K562 (cell line): Measurements from ENCODE around the gene PBRM1. TPM values are rescaled to one million over a fixed set of nuclear protein-coding genes. Genes with fewer than 3 reads are reported as not detected.

Experiments
- BACH1 ChIP-seq: fragments of 200-800 bp; sonication (Bioruptor generic); IDR thresholded peaks from 2 replicates; pipeline ENCODE4 v1.6.1; 2016; ENCODE audit warnings: missing genetic modification characterization, missing compliant biosample characterization
- C11orf30 ChIP-seq: fragments of 450-650 bp; IDR thresholded peaks from 2 replicates; pipeline ENCODE4 v1.6.1; 2016; ENCODE audit warnings: low read depth, mild to moderate bottlenecking
- CHD1 ChIP-seq: fragments of 200-600 bp; sonication (generic); IDR thresholded peaks from one replicate; pipeline ENCODE4 v1.6.1; 2012; ENCODE audit warnings: mild to moderate bottlenecking, moderate library complexity, low read length, inconsistent platforms
- GTF2E2 ChIP-seq: fragments of 200-800 bp; sonication (Bioruptor generic); IDR thresholded peaks from 2 replicates; pipeline ENCODE4 v1.6.1; 2016; ENCODE audit warnings: missing genetic modification characterization, missing compliant biosample characterization
- MEIS2 ChIP-seq: fragments of 450-650 bp; IDR thresholded peaks from 2 replicates; pipeline ENCODE4 v1.6.1; 2014; ENCODE audit warnings: mild to moderate bottlenecking; ENCODE audit not compliant: partially characterized antibody
- NR2F6 ChIP-seq: fragments of 450-650 bp; formaldehyde crosslinking; IDR thresholded peaks from 2 replicates; pipeline ENCODE4 v1.4.0; 2020; ENCODE audit warnings: mild to moderate bottlenecking
- PML ChIP-seq: IDR thresholded peaks from 2 replicates; pipeline ENCODE4 v1.6.1; 2012; ENCODE audit warnings: low read length, inconsistent platforms
- PRPF4 ChIP-seq: fragments of 200-400 bp; formaldehyde crosslinking; IDR thresholded peaks from one replicate; pipeline ENCODE4 v1.6.1; 2017; ENCODE audit warnings: low read length, low read depth, mild to moderate bottlenecking; ENCODE audit not compliant: insufficient read depth, poor library complexity, severe bottlenecking
- SOX6 ChIP-seq: fragments of 450-650 bp; IDR thresholded peaks from 2 replicates; pipeline ENCODE4 v1.6.1; 2014; ENCODE audit warnings: mild to moderate bottlenecking
- SP1 ChIP-seq: sonication (generic); formaldehyde crosslinking; IDR thresholded peaks from 2 replicates; pipeline ENCODE4 v1.8.1; 2022; ENCODE audit warnings: mild to moderate bottlenecking, missing genetic modification reagents
- ZC3H11A ChIP-seq: IDR thresholded peaks from 2 replicates; pipeline ENCODE4 v1.6.1; 2012; ENCODE audit warnings: low read depth, low read length, improper control_type of control experiment
- ZNF165 ChIP-seq: fragments of 250-450 bp; sonication (Bioruptor Pico); IDR thresholded peaks from 2 replicates; pipeline ENCODE4 v1.4.0; 2020; ENCODE audit warnings: borderline replicate concordance
- ZNF24 ChIP-seq: fragments of 450-650 bp; IDR thresholded peaks from 2 replicates; pipeline ENCODE4 v1.6.1; 2016
- ZNF347 ChIP-seq: fragments of 450-650 bp; formaldehyde crosslinking; IDR thresholded peaks from 2 replicates; pipeline ENCODE4 v1.4.0; 2020; ENCODE audit warnings: low read depth, mild to moderate bottlenecking, moderate library complexity
- ZNF449 ChIP-seq: fragments of 250-450 bp; sonication (Bioruptor Pico); IDR thresholded peaks from 2 replicates; pipeline ENCODE4 v1.8.0; 2022; ENCODE audit warnings: moderate library complexity, mild to moderate bottlenecking, inconsistent platforms
- ZNF707 ChIP-seq: fragments of 250-450 bp; sonication (Bioruptor Pico); conservative IDR thresholded peaks from 2 replicates; pipeline ENCODE4 v1.8.0; 2022; ENCODE audit warnings: inconsistent platforms, mild to moderate bottlenecking, moderate library complexity
- polyA plus RNA-seq, 8 experiments: library from polyadenylated mRNA; depleted of rRNA in 4 of 8; stranded (reverse) in 5 of 8; unstranded in 3 of 8; fragments of >200 nt; fragmentation: Nextera tagmentation in 2 of 8; fragmentation: Illumina TruSeq in 1 of 8; extraction: Ambion mirVana in 2 of 8; extraction: Trizol in 1 of 8; gene quantifications; 2 replicates each; pipeline versions ENCODE4 v1.2.1 to v1.2.3, GENCODE V29; 2011 to 2014; ENCODE audit warnings: inconsistent platforms in 1 of 8, missing spikeins in 1 of 8
- total RNA-seq, 7 experiments: library from RNA; depleted of rRNA in 6 of 7; stranded (reverse); fragments of >200 nt in 6 of 7; fragmentation: Illumina TruSeq in 2 of 7; extraction: Trizol in 2 of 7; gene quantifications; 2 replicates each; pipeline versions ENCODE4 v1.2.1 to v1.2.3, GENCODE V29; 2011 to 2021; ENCODE audit warnings: low replicate concordance in 1 of 7
- TF ChIP-seq, protein P1 (sequence below): fragments of 450-650 bp; IDR thresholded peaks from 2 replicates; pipeline ENCODE4 v1.6.1; 2018; ENCODE audit not compliant: partially characterized antibody
- TF ChIP-seq, protein P2 (sequence below): fragments of 250-450 bp; sonication (Bioruptor Pico); IDR thresholded peaks from 2 replicates; pipeline ENCODE4 v1.4.0; 2020
- TF ChIP-seq, protein P3 (sequence below), 2 experiments: IDR thresholded peaks; 2 replicates each; pipeline ENCODE4 v1.6.1; 2012; ENCODE audit warnings: improper control_type of control experiment in 2 of 2, low read depth in 2 of 2, low read length in 2 of 2, borderline replicate concordance in 1 of 2

PBRM1 gene
- total and polyA plus RNA-seq, 9 of the 15 experiments (the other 6 are each of a cell fraction or from before 2014, with no cell fraction given), result 3.9 to 31.8 (median 19.0) TPM

DNA sequence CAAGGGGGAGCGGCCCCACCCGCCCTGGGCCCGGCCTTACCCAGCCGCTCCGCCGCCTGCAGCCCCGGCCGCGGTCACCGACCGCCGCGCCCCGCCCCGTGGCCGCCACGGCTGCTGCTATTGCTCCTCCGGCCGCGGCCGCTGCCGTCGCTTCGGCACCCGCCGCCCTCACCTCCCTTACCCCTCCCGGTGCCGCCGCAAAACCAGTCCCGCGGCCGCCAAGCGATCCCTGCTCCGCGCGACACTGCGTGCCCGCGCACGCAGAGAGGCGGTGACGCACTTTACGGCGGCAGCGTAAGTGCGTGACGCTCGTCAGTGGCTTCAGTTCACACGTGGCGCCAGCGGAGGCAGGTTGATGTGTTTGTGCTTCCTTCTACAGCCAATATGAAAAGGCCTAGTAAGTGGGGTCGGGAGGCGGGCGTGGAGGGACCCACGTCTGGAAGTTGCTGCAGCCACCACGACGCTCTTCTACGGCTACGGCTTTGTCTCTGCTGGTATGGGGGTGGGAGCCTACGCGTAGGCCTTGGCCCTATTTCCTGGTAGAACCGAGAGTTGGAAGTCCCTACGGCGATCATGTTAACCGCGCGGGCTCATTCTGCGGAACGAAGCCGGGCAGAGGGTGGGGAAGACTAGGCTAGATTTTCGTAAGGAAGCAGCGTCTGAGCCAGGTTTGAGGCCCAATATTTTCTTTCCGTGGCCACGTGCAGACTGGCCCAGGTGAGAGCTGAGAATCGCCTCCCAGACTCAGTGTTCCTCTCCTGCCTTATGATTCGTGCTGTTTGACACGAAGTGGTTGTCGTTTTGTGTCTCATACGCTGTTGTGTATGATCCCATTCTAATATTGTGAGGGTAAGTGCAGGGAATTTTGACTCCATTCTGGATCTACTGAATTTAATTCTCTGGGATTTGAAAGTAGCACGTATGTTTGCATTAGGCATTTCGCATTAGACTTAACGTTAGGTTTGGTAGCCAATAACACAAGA lies at the start of gene PBRM1, which contains the start of gene GNL3 (continued):
- TF ChIP-seq ZNF707 (CRISPR knock-in tag) (no peak), ZNF165 (no peak), GTF2E2 (tag) (peak; percentile 79; the same call in 1 of the 2 replicates), SOX6 (no peak), ZNF347 (no peak), PML (peak; percentile 42; the same call in 1 of the 2 replicates), PRPF4 (no peak), ZC3H11A (no peak), MEIS2 (no peak), NR2F6 (no peak), SP1 (CRISPR knock-in tag) (peak; percentile 50; the same call in 1 of the 2 replicates), ZNF24 (no peak), CHD1 (peak; percentile 28), C11orf30 (0 out of 2 replicates have a peak, but pooled peaks have one; percentile 27), ZNF449 (no peak), BACH1 (tag) (no peak)
- TF ChIP-seq, protein P1, sequence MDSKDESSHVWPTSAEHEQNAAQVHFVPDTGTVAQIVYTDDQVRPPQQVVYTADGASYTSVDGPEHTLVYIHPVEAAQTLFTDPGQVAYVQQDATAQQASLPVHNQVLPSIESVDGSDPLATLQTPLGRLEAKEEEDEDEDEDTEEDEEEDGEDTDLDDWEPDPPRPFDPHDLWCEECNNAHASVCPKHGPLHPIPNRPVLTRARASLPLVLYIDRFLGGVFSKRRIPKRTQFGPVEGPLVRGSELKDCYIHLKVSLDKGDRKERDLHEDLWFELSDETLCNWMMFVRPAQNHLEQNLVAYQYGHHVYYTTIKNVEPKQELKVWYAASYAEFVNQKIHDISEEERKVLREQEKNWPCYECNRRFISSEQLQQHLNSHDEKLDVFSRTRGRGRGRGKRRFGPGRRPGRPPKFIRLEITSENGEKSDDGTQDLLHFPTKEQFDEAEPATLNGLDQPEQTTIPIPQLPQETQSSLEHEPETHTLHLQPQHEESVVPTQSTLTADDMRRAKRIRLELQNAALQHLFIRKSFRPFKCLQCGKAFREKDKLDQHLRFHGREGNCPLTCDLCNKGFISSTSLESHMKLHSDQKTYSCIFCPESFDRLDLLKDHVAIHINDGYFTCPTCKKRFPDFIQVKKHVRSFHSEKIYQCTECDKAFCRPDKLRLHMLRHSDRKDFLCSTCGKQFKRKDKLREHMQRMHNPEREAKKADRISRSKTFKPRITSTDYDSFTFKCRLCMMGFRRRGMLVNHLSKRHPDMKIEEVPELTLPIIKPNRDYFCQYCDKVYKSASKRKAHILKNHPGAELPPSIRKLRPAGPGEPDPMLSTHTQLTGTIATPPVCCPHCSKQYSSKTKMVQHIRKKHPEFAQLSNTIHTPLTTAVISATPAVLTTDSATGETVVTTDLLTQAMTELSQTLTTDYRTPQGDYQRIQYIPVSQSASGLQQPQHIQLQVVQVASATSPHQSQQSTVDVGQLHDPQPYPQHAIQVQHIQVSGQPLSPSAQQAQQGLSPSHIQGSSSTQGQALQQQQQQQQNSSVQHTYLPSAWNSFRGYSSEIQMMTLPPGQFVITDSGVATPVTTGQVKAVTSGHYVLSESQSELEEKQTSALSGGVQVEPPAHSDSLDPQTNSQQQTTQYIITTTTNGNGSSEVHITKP, result no peak
- TF ChIP-seq, protein P2, sequence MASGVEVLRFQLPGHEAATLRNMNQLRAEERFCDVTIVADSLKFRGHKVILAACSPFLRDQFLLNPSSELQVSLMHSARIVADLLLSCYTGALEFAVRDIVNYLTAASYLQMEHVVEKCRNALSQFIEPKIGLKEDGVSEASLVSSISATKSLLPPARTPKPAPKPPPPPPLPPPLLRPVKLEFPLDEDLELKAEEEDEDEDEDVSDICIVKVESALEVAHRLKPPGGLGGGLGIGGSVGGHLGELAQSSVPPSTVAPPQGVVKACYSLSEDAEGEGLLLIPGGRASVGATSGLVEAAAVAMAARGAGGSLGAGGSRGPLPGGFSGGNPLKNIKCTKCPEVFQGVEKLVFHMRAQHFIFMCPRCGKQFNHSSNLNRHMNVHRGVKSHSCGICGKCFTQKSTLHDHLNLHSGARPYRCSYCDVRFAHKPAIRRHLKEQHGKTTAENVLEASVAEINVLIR (CRISPR knock-in tag), result 0 out of 2 replicates have a peak, but pooled peaks have one; percentile 53
- TF ChIP-seq, protein P3, sequence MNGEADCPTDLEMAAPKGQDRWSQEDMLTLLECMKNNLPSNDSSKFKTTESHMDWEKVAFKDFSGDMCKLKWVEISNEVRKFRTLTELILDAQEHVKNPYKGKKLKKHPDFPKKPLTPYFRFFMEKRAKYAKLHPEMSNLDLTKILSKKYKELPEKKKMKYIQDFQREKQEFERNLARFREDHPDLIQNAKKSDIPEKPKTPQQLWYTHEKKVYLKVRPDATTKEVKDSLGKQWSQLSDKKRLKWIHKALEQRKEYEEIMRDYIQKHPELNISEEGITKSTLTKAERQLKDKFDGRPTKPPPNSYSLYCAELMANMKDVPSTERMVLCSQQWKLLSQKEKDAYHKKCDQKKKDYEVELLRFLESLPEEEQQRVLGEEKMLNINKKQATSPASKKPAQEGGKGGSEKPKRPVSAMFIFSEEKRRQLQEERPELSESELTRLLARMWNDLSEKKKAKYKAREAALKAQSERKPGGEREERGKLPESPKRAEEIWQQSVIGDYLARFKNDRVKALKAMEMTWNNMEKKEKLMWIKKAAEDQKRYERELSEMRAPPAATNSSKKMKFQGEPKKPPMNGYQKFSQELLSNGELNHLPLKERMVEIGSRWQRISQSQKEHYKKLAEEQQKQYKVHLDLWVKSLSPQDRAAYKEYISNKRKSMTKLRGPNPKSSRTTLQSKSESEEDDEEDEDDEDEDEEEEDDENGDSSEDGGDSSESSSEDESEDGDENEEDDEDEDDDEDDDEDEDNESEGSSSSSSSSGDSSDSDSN (IDR thresholded peaks at IDR 0.05; ENCODE audit: borderline replicate concordance in 1 of 2, low read depth in 2 of 2, low read length in 2 of 2), result no peak
